B cell (primary cell): Measurements from ENCODE around the gene SLC35A3.

ENCODE experiments used
- CTCF ChIP-seq: fragments of 200-600 bp; IDR thresholded peaks from one replicate; pipeline ENCODE4 v1.8.0; 2022; ENCODE audit warnings: antibody characterized with exemption, mild to moderate bottlenecking
- EZH2 ChIP-seq: IDR thresholded peaks from 2 replicates; pipeline ENCODE4 v1.6.1; 2012; ENCODE audit warnings: borderline replicate concordance, low read depth, mild to moderate bottlenecking, moderate library complexity, low read length; ENCODE audit not compliant: insufficient read depth, poor library complexity, severe bottlenecking

DNA sequence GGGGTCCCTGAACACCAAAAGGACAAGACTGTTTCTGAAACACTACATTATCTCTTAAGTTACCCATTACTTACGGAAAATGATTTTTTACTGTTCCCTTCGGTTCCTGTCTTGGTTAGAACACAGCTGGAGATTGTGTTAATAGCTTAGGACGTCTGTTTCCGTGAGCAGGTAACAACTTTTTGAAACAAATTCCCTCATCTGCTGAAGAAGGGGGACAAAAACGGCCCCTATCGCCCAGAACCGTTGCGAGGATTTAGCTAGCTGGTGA is 67.8 kb downstream of the SLC35A3 start:
- TF ChIP-seq CTCF (no peak), EZH2 (no peak)
